Hematopoietic multipotent progenitor cell treated with erythropoietin and hydrocortisone succinate and interleukin-3 and kit ligand, for 6 days (in vitro differentiated cells): ENCODE measurements around the gene NCF4.

Experiments used
- DNase-seq: peaks from one replicate; pipeline ENCODE4 v3.0.0-alpha.2; 2015

Gene NCF4

GRCh38 chr22:36860821-36861659 is at the start of gene NCF4:
Gene NCF4, plus strand, starts transcription at chr22:36861006. Its CDS starts 166 bp downstream, at chr22:36861172.
- peak; percentile 91 for DNase-seq

- DNase-seq: peak; percentile 47
These were observed 49.6 kb upstream of the NCF4 start for GRCh38 chr22:36811094-36811800.

GRCh38 chr22:36814801-36815200 is 46.0 kb upstream of the NCF4 start:
- no peak for DNase-seq

GRCh38 chr22:36815558-36816338 is 45.1 kb upstream of the NCF4 start:
- no peak for DNase-seq

GRCh38 chr22:36816339-36816635 is 44.5 kb upstream of the NCF4 start:
- peak; percentile 18 for DNase-seq

- DNase-seq: peak; percentile 71
These were observed 43.9 kb upstream of the NCF4 start, which contains the start of gene PVALB for GRCh38 chr22:36816636-36817524. Gene PVALB, minus strand, starts transcription at chr22:36817035. Its CDS starts 30 bp downstream, at chr22:36817005.

GRCh38 chr22:36817525-36817848 is 43.3 kb upstream of the NCF4 start:
- no peak for DNase-seq

- DNase-seq: no peak
These were observed 42.7 kb upstream of the NCF4 start for GRCh38 chr22:36818010-36818642.

- no peak for DNase-seq
These were observed 41.7 kb upstream of the NCF4 start for GRCh38 chr22:36819112-36819511.

- DNase-seq: no peak
These were observed 38.2 kb upstream of the NCF4 start for GRCh38 chr22:36822581-36822980.

- DNase-seq: no peak
These were observed 37.5 kb upstream of the NCF4 start for GRCh38 chr22:36823186-36823839.

GRCh38 chr22:36824655-36825054 is 36.2 kb upstream of the NCF4 start:
- no peak for DNase-seq

GRCh38 chr22:36826262-36826661 is 34.5 kb upstream of the NCF4 start:
- DNase-seq: no peak

- no peak for DNase-seq
These were observed 32.0 kb upstream of the NCF4 start for GRCh38 chr22:36828815-36829214.

GRCh38 chr22:36829370-36830002 is 31.3 kb upstream of the NCF4 start:
- DNase-seq: no peak

GRCh38 chr22:36830601-36831000 is 30.2 kb upstream of the NCF4 start:
- no peak for DNase-seq

GRCh38 chr22:36831206-36831605 is 29.6 kb upstream of the NCF4 start:
- DNase-seq: no peak

- DNase-seq: no peak
These were observed 29.1 kb upstream of the NCF4 start for GRCh38 chr22:36831717-36832116.

GRCh38 chr22:36833073-36833472 is 27.7 kb upstream of the NCF4 start:
- no peak for DNase-seq

GRCh38 chr22:36835903-36836302 is 24.9 kb upstream of the NCF4 start:
- DNase-seq: no peak
